HG03354 (cell line): ENCODE measurements around the gene IRF9.

Experiments used
- ATAC-seq: cut with Tn5 transposase; IDR thresholded peaks from one replicate; pipeline ENCODE4 v1.9.1; 2021; ENCODE audit warnings: mild to moderate bottlenecking; ENCODE audit not compliant: unreplicated experiment, poor library complexity, severe bottlenecking

IRF9 gene

GRCh38 chr14:24160850-24161804, at the start of gene IRF9:
Gene IRF9, plus strand, starts transcription at chr14:24161265. Its CDS starts 880 bp downstream, at chr14:24162145.
- peak; percentile 87 for ATAC-seq

DNA sequence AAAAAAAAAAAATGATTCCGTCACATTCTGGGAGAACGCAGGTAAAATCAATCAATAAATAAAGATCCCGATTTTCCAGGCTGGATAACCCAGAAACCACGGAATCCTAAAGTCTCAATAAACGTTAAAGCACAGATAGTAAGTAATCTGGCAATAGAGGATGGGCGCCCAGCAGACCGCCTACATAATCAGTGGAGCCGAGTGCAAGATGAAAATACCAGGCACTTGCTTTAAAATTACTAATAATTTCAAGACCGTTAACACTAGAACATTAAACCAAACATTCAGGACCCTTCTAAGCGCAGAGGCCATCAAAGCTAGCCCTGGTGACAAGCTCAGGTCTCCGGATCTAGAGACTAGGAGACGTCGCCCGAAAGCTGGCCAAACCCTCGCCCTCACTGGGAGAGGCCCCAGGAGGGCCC, 47.7 kb upstream of the IRF9 start:
- ATAC-seq, result no peak

- peak; percentile 34 for ATAC-seq
Observed at GRCh38 chr14:24113801-24114531, 47.1 kb upstream of the IRF9 start.

DNA sequence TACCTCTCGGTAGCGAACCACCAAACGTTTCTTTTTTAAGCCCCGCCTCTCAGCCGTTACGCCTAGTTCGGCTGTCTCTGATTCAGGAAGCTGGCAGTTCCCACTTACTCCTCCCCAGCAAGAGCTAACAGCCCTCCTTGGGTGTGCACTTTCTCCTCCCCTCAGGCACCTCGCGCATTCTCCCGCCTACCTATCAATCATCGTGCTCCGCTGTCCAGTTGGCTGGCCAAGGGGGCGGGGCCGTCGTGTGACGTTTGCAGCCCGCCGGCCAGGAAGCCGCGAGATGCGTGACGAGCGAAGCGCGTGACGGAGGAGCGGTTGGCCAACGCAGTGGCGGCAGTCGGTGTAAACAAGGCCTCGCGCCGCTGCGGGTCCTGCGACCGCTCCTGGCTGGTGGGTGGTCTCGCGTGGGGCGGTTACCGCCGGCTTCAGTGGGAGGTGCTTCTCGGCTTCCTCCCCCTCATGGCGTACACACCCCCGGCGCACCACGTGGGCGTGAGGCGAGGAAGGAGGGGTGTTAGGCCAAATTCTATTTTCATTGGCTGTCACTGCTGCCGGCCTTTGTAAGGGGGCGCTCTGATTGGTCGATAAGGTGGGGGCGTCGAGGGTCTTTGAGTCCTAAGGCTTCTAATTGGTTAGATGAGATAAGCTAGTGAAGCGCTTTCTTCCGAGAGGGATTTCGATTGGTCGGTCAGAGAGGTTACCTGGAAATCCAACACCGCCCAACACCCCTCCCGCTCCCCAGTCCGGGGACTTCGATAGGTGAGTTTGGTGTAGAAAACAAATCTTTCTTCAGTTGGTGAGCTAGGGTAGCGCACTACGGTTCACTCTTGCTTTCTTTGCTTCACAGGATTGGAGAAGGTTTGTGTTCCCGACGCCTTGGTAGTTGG, 46.3 kb upstream of the IRF9 start, which contains the start of the genes DCAF11 and NRL:
TSS of gene DCAF11 (plus strand) at position 246 of the 890 bp plus-strand sequence. CDS start 818 bp downstream, outside the sequence.
TSS of gene NRL (minus strand) at position 418 of the 890 bp plus-strand sequence. CDS start 32,101 bp downstream, outside the sequence.
- ATAC-seq, result peak; percentile 86

GRCh38 chr14:24115422-24116127, 45.5 kb upstream of the IRF9 start:
- ATAC-seq, result no peak

- ATAC-seq, result no peak
Observed at GRCh38 chr14:24116128-24116814, 44.8 kb upstream of the IRF9 start.

DNA sequence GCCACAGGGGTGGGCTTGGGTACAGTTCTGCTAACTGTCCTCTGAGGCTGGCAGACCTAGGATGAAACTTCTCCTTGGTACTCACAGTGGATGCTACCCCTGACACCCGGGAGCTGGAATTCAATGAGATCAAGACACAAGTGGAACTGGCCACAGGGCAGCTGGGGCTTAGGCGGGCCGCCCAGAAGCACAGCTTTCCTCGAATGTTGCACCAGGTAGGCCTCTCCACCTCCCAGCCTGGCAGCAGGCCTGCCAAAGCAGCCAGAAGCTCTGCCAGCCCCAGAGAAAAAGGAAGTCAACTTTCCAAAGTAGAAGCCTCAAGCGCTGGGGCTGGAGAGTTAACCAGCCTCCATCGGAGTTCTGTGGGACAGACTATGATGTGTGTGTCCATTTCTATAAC, 43.9 kb upstream of the IRF9 start:
- ATAC-seq, result no peak

GRCh38 chr14:24119691-24120090, 41.4 kb upstream of the IRF9 start:
- no peak for ATAC-seq

GRCh38 chr14:24121210-24121609, 39.9 kb upstream of the IRF9 start:
- no peak for ATAC-seq

- ATAC-seq, result no peak
Observed at GRCh38 chr14:24122416-24122815, 38.6 kb upstream of the IRF9 start.

- no peak for ATAC-seq
Observed at GRCh38 chr14:24122898-24123297, 38.2 kb upstream of the IRF9 start.

DNA sequence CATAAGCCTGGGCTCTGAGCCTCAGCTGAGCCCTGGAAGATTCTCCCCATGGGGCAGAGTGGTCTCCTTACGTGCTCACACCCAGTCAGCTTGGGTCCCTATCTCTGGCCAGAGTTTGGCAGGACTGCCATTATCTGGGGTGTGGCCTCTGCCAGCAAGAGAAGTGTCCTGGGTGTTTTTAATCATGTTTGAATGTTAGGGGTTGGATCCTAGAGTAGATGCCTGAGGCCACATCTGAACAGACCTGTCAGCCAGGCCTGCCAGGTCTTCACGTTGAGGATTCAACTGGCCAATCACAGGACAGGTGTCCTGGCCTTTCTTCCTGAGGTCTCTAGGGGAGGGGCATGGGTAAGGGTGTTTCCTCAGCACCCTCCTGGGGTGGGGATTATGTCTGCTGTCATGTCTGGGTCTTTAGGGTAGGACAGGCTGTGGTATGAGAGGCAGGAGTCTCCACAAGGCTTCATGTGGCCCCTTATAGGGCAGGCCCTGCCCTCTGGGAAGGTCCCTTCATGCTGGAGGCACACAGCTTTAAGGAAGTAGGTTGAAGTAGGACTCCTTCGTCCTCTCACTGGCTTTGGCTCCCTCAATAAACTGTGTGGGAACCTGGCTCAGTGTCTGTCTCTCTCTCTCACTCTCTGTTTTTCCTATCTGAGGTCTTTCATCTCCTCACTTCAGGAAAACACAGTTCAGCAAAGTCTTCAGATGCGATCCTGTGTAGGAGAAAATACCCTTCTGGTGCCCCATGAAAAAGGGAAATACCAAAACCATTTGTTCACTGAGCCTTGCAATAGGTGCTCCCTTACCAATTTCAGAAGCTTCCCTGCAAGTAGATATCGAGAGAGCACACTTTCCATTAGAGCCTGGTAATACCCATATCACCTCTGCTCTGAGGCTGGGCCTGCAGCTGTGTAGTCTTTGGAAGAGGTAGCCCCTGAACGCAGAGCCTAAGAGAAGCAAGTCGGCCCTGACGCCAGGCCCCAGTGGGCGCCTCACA, 37.3 kb upstream of the IRF9 start:
- ATAC-seq, result no peak

DNA sequence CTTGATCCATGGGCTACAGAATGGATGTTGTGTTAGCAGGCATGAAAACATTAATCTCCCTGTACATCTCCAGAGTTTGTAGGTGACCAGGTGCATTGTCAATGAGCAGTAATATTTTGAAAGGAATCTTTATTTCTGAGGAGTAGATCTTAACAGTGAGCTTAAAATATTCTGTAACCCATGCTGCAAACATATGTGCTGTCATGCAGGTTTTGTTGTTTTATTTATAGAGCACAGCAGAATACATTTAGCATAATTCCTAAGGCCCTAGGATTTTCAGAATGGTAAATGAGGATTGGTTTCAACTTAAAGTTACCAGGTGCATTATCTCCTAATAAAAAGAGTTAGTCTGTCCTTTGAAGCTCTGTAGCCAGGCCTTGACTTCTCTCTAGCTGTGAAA, 34.1 kb upstream of the IRF9 start:
- ATAC-seq, result no peak

GRCh38 chr14:24127673-24128072, 33.4 kb upstream of the IRF9 start:
- no peak for ATAC-seq

DNA sequence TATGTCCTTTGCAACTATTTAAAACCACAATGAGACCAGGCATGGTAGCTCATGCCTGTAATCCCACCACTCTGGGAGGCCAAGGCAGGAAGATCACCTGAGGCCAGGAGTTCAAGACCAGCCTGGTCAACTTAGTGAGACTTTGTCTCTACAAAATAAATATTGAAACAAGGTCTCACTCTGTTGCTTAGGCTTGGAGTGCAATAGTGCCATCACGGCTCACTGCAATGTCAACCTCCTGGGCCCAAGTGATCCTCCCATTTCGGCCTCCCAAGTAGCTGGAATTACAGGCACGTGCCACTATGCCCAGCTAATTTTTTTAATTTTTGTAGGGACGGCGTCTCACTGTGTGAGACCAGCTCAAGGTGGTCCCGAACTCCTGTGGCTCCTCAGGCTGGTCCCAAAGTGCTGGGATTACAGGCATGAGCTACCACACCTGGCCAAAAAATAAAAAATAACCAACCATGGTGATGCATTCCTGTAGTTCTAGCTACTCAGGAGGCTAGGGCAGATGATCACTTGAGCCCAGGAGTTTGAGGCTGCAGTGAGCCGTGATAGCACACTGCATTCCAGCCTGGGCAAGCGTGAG, 31.6 kb upstream of the IRF9 start:
- ATAC-seq, result no peak

DNA sequence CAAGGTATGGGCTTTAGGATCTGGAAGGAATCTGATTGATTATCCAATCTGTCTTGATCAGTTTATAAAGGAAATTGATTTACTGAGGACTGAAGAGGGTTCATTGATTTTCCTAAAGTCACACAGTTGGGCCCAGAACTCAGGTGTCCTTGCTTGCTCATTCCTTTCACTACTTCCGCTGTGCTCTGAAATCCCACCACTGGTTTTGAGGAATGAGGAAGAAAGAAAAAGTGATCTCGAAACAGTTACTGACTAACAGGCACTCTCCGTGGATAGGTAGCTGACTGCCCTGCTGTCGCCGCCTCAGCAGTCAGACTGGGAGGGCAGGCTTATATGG, 30.7 kb upstream of the IRF9 start, which contains the start of gene FITM1:
TSS of gene FITM1 (plus strand) at position 280 of the 337 bp plus-strand sequence. CDS start 905 bp downstream, outside the sequence.
- no peak for ATAC-seq
